CD4-positive, alpha-beta T cell treated with Interleukin-1 beta for 1 hour (primary cell): Measurements from ENCODE around the gene COQ9.
"Not testable (repeated sequence)": the region's sequence is repeated elsewhere in the genome, so short reads cannot be mapped to it uniquely, and the experiment has no call there.

Experiments
- DNase-seq, 2 donors: peaks; one replicate each; pipeline ENCODE4 v3.0.0-alpha.2; 2020 to 2022

Gene COQ9

DNA sequence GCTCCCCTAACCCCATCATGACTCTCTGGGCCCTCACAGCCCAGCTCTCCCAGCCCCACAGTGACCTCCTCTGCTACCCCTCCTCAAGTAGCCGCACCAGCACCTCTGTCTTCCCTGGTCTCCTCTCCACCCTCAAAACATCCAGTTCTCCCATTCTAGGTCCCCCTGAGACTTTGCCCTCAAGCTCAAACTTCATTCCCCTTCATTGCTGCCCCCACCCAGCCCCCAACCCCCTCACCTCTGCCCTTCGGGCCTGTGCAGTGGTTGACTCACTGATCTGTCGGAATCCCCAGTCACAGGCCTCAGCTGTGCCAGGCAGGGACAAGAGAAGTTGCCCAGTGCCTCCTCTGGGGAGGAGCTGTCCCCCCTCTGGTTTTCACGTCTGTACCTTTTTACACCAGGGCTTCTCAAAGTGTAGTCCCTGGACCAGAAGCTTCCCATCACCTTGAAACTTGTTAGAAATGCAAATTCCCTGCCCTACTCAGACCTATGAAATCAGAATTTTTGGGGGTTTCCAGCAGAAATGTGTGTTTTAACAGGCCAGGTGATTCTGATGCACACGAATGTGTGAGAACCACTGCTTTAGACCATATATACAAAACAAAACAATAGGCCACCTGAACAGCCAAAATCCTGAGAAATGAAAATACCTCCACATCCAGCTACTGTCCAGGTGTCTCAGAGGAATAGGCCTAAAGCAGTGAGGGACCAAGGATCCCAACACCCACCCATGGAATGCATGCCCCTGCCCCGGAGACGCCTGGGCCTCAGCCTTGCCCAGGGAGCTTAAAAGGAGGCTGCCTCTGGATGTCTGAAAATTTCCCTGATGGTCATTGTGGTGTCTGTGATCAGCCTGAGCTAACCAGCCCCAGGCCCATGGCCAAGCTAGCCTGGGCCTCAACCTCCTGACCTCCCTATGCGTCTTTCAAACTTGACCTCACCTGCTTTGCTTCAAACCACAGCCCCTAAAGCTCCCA is 39.9 kb downstream of the COQ9 start:
- DNase-seq: no peak

DNA sequence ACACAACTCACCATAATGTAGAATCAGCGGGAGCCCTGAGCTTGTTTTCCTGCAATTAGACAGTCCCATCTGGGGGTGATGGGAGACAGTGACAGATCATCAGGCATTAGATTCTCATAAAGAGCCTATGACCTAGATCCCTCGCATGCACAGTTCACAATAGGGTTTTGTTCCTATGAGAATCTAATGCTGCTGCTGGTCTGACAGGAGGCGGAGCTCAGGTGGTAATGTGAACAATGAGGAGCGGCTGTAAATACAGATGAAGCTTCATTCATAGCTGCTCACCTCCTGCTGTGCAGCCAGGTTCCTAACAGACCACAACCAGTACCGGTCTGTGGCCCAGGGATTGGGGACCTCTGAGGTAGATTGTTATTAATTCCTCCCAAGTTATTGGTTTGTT is 42.0 kb downstream of the COQ9 start:
- no peak for DNase-seq

DNA sequence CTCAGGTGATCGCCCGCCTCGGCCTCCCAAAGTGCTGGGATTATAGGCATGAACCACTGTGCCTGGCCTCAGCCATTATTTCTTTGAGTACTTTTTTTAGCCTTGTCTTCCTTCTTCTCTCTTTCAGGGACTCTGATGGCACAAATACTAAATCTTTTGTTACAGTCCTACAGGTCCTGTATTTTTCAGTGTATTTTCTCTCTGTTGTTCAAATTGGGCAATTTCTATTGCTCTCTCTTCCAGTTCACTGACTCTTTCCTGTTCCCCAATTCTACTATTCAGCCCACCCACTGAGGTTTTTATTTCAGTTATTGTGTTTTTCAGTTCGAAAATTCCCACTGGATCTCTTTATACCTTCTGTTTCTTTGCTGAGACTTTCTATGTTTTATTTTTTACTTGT is 46.5 kb downstream of the COQ9 start:
- no peak for DNase-seq

DNA sequence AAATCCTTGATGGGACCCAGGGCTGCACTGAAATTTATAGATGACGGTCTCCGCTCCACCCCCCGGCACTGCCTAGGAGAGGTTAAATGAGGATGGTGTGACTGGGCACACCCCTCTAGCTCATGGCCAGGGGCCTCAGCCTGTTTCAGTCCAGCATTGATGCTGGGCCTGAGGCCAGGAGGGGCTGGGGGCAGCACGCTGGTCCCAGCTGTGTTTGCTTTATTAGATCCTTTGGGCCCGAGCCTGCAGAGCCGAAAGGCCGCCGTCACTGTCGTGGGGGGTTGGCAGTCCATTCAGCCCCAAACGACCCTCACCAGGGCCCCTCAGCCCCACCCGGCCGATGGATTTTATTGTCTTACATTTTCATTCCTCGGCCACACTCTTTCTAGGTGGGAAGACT is 49.8 kb downstream of the COQ9 start:
- DNase-seq: no peak

DNA sequence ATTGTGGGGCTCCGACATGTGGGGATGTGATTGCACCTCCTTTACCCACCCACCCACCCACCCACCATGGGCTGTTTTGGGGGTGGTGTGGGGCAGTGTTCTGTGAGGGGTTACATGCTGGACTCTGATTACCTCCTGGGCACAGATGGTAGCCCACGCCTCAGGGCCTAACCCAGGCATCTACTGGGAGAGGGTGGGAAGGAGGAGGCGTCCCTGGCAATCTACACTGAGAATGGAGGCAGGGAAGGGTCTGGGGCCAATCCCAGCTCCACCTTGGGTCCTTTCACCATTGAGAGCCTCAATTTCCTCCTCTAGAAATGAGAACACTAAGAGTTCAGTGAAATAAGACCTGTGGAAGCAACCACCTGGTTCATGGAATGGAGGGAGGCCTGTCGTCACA is 50.8 kb downstream of the COQ9 start:
- DNase-seq: no peak

- DNase-seq: not testable (repeated sequence)
Measured at GRCh38 chr16:57499941-57500340, 52.7 kb downstream of the COQ9 start.

DNA sequence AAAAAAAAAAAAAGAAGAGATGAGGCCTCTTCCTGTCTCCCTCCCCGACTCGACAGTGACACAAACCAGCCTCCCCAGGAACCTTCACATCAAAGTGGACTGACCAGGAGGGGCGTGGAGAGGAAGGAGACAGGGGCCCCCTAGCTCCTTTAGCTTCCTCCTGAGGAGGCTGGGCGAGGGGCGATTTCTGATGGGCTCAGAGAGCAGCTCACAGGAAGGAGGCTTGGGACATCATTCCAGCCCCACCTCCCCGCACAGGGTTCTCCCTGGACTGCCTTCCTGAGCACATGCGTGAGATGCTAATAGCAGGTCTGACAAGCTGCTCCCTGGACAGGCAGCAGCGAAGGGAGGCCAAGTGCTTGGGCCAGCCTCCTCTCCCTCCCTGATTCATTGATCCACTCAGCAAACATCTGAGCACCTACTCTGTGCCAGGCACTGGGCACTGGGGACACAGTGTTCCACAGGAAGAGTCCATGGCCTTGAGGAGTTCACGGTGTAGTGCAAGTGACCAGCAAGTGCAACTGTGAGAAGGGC is 53.4 kb downstream of the COQ9 start:
- no peak for DNase-seq

GRCh38 chr16:57501492-57501891 is 54.2 kb downstream of the COQ9 start:
- DNase-seq: no peak

- no peak for DNase-seq
Measured at GRCh38 chr16:57502048-57502775, 54.9 kb downstream of the COQ9 start.

DNA sequence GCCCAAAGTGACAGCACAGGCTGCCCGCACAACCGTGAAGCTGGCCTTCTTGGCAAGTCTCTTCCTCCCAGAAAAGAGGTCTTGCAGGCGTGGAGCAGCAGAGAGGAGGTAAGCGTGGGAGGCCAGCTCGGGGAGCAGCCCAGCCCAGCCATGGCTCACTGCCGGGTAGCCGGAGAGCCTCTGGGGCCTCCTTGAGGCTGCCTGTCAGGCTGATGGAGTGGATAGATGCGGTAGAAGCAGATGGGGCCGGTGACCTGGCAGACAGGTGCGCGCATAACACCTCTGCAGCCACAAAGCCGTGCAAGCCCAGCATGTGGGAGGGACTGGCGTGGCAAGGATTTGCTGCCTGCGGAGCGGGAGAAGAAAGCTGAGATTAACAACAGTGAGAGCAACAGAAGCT is 56.1 kb downstream of the COQ9 start:
- DNase-seq: no peak

GRCh38 chr16:57504001-57504400 is 56.7 kb downstream of the COQ9 start:
- DNase-seq: no peak

DNA sequence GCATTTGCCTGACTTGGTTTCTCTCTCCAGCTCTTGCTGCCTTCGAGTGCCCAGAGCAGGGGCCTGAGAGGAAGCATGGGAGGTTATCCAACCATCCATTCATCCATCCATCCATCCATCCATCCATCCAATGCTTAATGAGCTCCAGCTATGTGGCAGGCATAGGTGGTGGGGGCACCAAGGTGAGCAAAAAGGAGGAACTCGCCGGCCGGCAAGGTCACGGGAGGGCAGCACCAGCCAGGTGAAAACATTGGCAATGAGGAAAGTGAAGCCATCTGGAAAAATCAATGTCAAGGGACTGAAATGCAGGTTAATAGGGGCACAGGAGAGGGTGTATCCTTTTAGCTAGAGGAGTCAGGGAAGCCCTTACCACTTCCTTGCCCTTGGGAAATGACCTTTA is 57.2 kb downstream of the COQ9 start:
- no peak for DNase-seq

DNA sequence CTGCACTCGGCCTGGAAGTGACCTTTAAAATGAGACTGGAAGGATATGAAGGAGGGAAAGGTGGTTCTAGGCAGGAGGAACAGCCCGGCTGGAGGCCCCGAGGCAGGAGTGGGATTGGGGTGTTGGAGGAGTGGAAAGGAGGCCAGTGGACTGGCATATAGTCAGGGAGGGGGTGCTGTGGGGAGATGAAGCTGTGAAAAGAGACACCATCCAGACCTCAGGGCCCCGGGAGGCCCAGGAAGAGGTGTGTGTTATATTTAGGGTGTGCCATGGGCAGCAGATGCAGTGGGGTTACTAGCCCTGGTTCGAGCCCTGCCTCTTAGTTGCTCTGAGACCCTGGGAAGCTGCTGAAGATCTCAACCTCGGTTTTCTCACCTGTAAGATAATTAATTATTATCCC is 57.9 kb downstream of the COQ9 start:
- no peak for DNase-seq

DNA sequence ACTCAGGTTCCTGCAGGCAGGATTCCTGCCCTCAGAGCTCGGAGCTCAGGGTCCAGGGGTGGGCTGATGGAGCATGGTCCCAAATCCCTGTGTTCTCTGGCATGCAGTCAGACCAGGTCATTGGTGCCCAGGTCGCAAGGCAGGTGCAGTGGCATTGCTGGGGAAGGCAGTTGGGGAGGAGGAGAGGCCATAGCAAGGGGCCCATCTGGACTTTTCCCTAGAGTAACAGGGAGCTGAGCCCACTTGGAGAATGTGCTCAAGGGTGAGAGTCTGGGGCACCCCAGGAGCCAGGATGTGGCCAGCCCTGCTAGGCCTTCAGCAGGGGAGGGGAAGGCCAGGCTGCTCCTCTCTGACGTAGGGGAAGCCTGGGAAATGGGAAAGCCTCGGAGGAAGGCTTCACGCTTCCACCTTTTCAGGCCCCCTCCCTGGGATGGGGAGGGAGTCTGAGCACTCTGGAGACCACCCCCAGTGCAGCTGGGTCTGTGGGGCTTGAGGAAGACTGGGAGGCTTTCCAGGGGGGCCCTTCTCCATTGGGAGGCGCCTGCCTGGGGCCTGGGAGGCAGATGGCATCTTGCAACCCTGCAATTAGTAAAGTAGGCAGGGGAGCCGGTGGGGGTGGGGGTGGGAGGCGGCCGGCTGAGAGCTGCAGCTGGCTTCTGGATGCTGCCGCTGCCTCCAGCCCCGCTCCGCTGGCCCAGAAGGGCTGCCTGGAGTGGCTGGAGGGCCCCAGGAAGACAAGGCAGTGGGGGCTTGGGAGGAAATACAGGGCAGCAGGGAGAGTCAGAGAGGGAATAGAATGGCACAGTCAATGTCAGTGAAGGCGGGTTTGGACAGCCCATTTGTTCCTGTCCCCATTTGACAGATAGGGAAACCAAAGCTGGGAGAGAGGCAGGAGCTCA is 60.1 kb downstream of the COQ9 start:
- no peak for DNase-seq

- DNase-seq: no peak
Measured at GRCh38 chr16:57508035-57508425, 60.8 kb downstream of the COQ9 start.

DNA sequence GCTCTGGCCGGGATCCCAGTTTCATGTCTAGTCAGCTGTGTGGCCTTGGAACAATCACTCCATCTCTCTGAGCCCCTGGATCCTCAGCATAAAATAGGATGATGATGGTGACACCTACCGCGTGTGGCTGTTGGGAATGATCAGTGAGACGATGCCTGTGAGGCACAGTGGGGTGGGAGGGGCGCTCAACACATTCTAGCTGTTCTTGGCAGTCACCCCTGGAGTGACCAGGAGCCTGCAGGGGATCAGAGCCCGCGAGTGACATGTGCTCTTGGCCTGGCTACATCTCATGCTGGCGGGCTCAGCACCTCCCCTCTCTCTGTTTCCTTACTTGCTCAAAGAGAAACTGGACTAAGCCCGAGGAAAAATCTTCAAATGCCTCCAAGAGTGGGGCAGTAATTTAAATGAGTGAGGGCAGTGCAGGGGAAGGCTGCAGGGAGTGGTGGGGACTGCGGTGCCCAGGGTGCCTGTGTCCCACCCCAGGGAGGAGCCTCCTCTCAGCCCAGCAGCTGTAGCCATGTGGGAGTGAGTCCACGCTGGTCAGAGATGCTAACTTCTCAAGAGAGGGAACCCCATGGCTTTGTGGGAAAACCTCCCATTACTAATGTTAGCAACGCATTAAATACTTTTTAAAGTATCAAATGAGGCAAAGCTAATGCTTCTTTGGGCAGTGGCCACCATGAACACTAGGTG is 62.1 kb downstream of the COQ9 start:
- DNase-seq: no peak

GRCh38 chr16:57510016-57510871 is 63.0 kb downstream of the COQ9 start:
- no peak for DNase-seq
